LNCaP clone FGC (cell line): ENCODE data around the gene SPP1.
"Not testable (repeated sequence)": the region's sequence is repeated elsewhere in the genome, so short reads cannot be mapped to it uniquely, and the experiment has no call there.

Experiments
- DNase-seq: peaks from one replicate; pipeline ENCODE4 v3.0.0-alpha.2; 2011; ENCODE audit warnings: low read depth
- H3K4me3 ChIP-seq: 2 replicates; pipeline ENCODE4 v1.5.1; 2011; ENCODE audit warnings: mild to moderate bottlenecking, low read depth, low read length, control low read depth
- TF ChIP-seq, protein P1 (sequence below): IDR thresholded peaks from 2 replicates; pipeline ENCODE4 v1.5.1; 2012; ENCODE audit warnings: mild to moderate bottlenecking; ENCODE audit not compliant: control insufficient read depth, insufficient read depth; ENCODE audit errors: extremely low read depth

Gene SPP1

DNA sequence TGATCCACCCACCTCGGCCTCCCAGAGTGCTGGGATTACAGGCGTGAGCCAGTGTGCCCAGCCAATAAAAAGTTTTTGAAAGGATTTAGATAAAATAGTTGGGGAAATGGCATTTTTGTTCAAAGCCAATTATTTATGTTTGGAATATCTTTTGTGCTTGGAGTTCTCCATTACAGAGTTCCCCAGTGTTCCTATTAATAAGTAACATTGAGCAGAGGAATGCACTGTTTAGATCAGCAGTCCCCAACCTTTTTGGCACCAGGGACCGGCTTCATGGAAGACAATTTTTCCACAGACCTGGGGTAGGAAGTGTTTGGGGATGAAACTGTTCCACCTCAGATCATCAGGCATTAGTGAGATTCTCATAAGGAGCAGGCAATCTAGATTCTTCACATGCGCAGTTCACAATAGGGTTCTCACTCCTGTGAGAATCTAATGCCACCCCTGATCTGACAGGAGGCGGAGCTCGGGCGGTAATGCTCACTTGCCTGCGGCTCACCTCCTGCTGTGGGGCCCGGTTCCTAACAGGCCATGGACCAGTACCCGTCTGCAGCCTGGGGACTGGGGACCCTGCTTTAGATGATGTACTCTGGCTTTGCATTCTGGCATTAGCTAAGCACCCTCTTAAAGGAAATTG, 40.3 kb downstream of the SPP1 start:
- TF ChIP-seq, protein P1, sequence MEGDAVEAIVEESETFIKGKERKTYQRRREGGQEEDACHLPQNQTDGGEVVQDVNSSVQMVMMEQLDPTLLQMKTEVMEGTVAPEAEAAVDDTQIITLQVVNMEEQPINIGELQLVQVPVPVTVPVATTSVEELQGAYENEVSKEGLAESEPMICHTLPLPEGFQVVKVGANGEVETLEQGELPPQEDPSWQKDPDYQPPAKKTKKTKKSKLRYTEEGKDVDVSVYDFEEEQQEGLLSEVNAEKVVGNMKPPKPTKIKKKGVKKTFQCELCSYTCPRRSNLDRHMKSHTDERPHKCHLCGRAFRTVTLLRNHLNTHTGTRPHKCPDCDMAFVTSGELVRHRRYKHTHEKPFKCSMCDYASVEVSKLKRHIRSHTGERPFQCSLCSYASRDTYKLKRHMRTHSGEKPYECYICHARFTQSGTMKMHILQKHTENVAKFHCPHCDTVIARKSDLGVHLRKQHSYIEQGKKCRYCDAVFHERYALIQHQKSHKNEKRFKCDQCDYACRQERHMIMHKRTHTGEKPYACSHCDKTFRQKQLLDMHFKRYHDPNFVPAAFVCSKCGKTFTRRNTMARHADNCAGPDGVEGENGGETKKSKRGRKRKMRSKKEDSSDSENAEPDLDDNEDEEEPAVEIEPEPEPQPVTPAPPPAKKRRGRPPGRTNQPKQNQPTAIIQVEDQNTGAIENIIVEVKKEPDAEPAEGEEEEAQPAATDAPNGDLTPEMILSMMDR, result no peak
- no peak for DNase-seq
- H3K4me3 ChIP-seq, result no peak overlapping the region

DNA sequence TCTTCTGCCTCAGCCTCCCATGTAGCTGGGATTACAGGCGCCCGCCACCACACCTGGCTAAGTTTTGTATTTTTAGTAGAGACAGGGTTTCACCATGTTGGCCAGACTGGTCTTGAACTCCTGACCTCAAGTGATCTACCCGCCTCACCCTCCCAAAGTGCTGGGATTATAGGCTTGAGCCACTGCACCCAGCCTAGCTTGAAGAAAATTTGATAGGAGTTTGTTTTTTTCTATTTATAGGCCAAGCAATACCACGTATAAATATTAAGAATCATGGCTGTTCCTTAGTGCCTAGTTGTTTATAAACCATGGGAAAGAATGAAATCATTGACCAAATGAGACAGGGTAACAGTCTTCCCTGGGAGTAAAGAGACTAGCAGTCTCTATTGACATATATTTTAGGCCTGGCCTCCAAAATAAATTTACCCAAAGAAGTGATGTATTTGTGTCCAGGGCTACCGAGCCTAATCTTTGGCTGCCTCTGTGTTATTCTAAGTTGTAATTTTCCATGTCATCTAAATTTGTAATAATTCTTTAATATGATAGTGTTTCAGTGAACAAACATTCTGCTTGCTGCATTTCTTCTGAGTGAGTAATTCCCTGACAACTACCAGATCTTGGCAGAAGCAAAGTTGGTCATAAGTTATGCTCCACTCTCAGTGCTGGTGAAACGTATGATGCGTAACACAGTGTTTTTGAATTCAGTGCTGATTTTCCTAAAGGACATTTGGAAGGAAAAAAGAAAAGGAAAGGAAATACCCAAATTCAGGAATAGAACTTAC, 42.2 kb downstream of the SPP1 start:
- TF ChIP-seq, protein P1, result no peak
- DNase-seq, result no peak
- no peak overlapping the region for H3K4me3 ChIP-seq

DNA sequence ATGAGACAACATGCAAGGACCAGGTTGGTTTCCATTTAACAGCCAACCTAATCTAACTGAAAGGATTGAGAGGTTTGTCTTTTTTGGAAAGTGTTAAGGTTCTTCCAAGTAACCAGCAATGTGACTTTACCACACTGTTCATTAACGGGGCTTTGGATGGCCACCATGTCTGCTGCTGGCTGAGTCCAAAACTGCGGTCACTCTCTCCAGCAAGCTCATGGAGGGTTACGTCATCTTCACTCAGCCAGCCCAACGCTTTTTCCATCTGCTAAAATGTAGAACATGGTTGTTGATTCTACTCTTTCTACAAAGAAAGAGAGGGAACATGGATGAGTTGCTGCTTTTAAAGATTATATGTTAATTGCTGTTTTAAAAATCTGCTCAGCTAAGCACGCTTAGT, 43.0 kb downstream of the SPP1 start:
- TF ChIP-seq, protein P1, result no peak
- no peak for DNase-seq
- no peak overlapping the region for H3K4me3 ChIP-seq

DNA sequence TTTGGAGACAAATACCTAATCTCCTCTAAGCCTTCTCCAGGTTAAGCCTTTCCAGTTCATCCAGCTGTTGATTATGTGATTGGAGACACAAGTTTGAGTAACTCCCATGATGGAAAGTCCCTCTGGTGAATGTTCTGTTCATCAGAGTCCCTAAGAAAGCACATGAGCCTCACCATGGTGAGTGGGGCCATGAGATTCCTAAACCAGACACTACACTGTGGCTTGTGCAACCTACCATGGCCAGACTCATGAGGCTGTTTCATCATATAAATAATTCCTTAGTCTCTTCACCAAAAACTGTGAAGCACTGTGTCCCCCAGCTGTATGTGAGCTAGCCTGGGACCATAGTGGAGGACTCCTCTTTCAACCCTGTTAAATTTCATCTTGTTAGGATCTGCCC, 46.3 kb downstream of the SPP1 start:
- TF ChIP-seq, protein P1, result no peak
- H3K4me3 ChIP-seq, result no peak overlapping the region
- DNase-seq, result no peak

DNA sequence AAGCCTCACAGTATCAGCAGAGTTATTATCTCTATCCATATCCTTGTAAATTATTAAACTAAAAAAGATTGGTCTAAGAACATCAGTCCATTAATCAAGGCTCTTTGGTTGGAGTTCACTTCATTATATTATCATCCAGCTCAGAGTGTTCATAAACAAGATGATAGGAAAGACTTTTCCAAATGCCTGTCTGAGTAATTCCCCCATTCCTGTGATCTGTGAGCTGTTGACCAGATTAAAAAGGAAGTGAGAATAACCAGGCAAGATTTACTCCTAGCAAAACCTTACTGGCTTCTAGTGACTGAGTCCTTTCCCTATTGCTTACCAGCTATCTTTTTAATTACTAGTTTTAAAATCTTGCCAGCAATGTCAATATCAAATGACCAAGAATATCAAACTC, 46.8 kb downstream of the SPP1 start:
- DNase-seq, result no peak
- TF ChIP-seq, protein P1, result no peak
- H3K4me3 ChIP-seq, result no peak overlapping the region

DNA sequence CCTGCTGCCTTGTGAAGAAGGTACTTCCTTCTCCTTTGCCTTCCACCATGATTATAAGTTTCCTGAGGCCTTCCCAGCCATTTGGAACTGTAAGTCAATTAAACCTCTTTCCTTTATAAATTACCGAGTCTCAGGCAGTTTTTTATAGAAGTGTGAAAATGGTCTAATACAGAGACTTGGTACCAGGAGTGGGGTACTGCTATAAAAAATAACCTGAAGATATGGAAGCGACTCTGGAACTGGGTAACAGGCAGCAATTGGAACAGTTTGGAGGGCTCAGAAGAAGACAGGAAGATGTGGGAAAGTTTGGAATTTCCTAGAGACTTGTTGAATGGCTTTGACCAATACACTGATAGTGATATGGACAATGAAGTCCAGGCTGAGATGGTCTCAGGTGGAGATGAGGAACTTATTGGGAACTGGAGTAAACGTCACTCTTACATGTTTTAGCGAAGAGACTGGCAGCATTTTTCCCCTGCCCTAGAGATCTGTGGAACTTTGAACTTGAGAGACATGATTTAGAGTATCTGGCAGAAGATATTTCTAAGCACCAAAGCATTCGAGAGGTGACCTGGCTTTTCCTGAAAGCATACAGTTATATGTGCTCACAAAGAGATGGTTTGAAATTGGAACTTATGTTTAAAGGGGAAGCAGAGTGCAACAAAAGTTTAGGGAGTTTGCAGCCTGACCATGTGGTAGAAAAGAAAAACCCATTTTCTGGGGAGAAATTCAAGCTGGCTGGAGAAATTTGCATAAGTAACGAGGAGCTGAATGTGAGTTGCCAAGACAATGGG, 50.6 kb downstream of the SPP1 start:
- H3K4me3 ChIP-seq, DNase-seq: not testable (repeated sequence)
